Inflammatory macrophage treated with lipopolysaccharide for 4 hours (primary cell): ENCODE data around the gene SLC12A7.
"Not testable (repeated sequence)": the region's sequence is repeated elsewhere in the genome, so short reads cannot be mapped to it uniquely, and the experiment has no call there.

Experiments
- DNase-seq: peaks from one replicate; pipeline ENCODE4 v3.0.0-alpha.2; 2020

The SLC12A7 gene

GRCh38 chr5:1031306-1031959 lies 80.4 kb downstream of the SLC12A7 start:
- no peak for DNase-seq

- no peak for DNase-seq
Measured at GRCh38 chr5:1030801-1031271, 81.0 kb downstream of the SLC12A7 start.

GRCh38 chr5:1029945-1030625 lies 81.8 kb downstream of the SLC12A7 start:
- DNase-seq = no peak

- no peak for DNase-seq
Measured at GRCh38 chr5:1029282-1029944, 82.5 kb downstream of the SLC12A7 start.

- no peak for DNase-seq
Measured at GRCh38 chr5:1028481-1029281, 83.2 kb downstream of the SLC12A7 start.

- no peak for DNase-seq
Measured at GRCh38 chr5:1027631-1028441, 84.0 kb downstream of the SLC12A7 start.

- no peak for DNase-seq
Measured at GRCh38 chr5:1026700-1027621, 84.9 kb downstream of the SLC12A7 start.

GRCh38 chr5:1021969-1022336 lies 89.9 kb downstream of the SLC12A7 start:
- not testable (repeated sequence) for DNase-seq

- DNase-seq = no peak
Measured at GRCh38 chr5:1021136-1021968, 90.5 kb downstream of the SLC12A7 start.

- DNase-seq = no peak
Measured at GRCh38 chr5:1020452-1020961, 91.4 kb downstream of the SLC12A7 start.

GRCh38 chr5:1019001-1019905 lies 92.6 kb downstream of the SLC12A7 start:
- DNase-seq = no peak

- DNase-seq = no peak
Measured at GRCh38 chr5:1018596-1018995, 93.3 kb downstream of the SLC12A7 start.

- DNase-seq = no peak
Measured at GRCh38 chr5:1017691-1018455, 94.0 kb downstream of the SLC12A7 start.

- DNase-seq = no peak
Measured at GRCh38 chr5:1017056-1017455, 94.8 kb downstream of the SLC12A7 start.

- no peak for DNase-seq
Measured at GRCh38 chr5:1016476-1016875, 95.4 kb downstream of the SLC12A7 start.

GRCh38 chr5:1016036-1016435 lies 95.8 kb downstream of the SLC12A7 start:
- DNase-seq = no peak

GRCh38 chr5:1015507-1015906 lies 96.4 kb downstream of the SLC12A7 start:
- no peak for DNase-seq

- no peak for DNase-seq
Measured at GRCh38 chr5:1014781-1015221, 97.1 kb downstream of the SLC12A7 start.
